ENCODE results near the gene TEF.

The TEF gene

GRCh38 chr22:41361716-41362310, 19.9 kb upstream of the TEF start:
- H3K9me3 Mint-ChIP-seq: no peaks in the 10 kb centered on the region
- peaks cover 3% of the 10 kb centered on the region for H3K4me1 Mint-ChIP-seq (ENCODE audit: low read depth)
- H3K27ac Mint-ChIP-seq: no peak overlapping the region
- H3K27me3 Mint-ChIP-seq: peaks cover 2% of the 10 kb centered on the region
- intact Hi-C loops (cut with micrococcal nuclease): no loop called here
- H3K4me3 Mint-ChIP-seq: no peak overlapping the region
- peaks cover 36% of the 10 kb centered on the region for H3K36me3 Mint-ChIP-seq (ENCODE audit: low read depth)

- Mint-ChIP-seq H3K4me1 (ENCODE audit: low read depth) (peaks cover 11% of the 10 kb centered on the region), H3K9me3 (no peaks in the 10 kb centered on the region), H3K27me3 (peaks cover 2% of the 10 kb centered on the region), H3K27ac (no peak overlapping the region), H3K4me3 (no peak overlapping the region), H3K36me3 (ENCODE audit: low read depth) (peaks cover 28% of the 10 kb centered on the region)
- intact Hi-C loops (cut with micrococcal nuclease): no loop called here
These were observed 19.1 kb upstream of the TEF start for GRCh38 chr22:41362615-41363014.

GRCh38 chr22:41364233-41364632, 17.5 kb upstream of the TEF start:
- peaks cover 2% of the 10 kb centered on the region for H3K27me3 Mint-ChIP-seq
- intact Hi-C loops (cut with micrococcal nuclease): no loop called here
- H3K9me3 Mint-ChIP-seq: no peaks in the 10 kb centered on the region
- H3K4me3 Mint-ChIP-seq: no peak overlapping the region
- H3K36me3 Mint-ChIP-seq (ENCODE audit: low read depth): peaks cover 12% of the 10 kb centered on the region
- no peak overlapping the region for H3K27ac Mint-ChIP-seq
- H3K4me1 Mint-ChIP-seq (ENCODE audit: low read depth): peaks cover 17% of the 10 kb centered on the region

GRCh38 chr22:41364955-41365354, 16.8 kb upstream of the TEF start:
- Mint-ChIP-seq H3K4me1 (ENCODE audit: low read depth) (peaks cover 17% of the 10 kb centered on the region), H3K27me3 (peaks cover 2% of the 10 kb centered on the region), H3K9me3 (no peaks in the 10 kb centered on the region), H3K36me3 (ENCODE audit: low read depth) (peaks cover 5% of the 10 kb centered on the region), H3K4me3 (no peak overlapping the region), H3K27ac (no peak overlapping the region)
- intact Hi-C loops (cut with micrococcal nuclease): no loop called here

GRCh38 chr22:41365425-41365824, 16.3 kb upstream of the TEF start:
- Mint-ChIP-seq H3K9me3 (no peaks in the 10 kb centered on the region), H3K27me3 (peaks cover 2% of the 10 kb centered on the region), H3K4me3 (no peak overlapping the region), H3K4me1 (ENCODE audit: low read depth) (peaks cover 17% of the 10 kb centered on the region), H3K27ac (no peak overlapping the region), H3K36me3 (ENCODE audit: low read depth) (no peaks in the 10 kb centered on the region)
- intact Hi-C loops (cut with micrococcal nuclease): no loop called here

- intact Hi-C loops (cut with micrococcal nuclease): no loop called here
- H3K36me3 Mint-ChIP-seq (ENCODE audit: low read depth): no peaks in the 10 kb centered on the region
- peaks cover 3% of the 10 kb centered on the region for H3K27me3 Mint-ChIP-seq
- peak overlapping the region; percentile 7 for H3K27ac Mint-ChIP-seq
- H3K4me1 Mint-ChIP-seq (ENCODE audit: low read depth): peaks cover 17% of the 10 kb centered on the region
- no peaks in the 10 kb centered on the region for H3K9me3 Mint-ChIP-seq
- peak overlapping the region; percentile 44 for H3K4me3 Mint-ChIP-seq
These were observed 15.3 kb upstream of the TEF start for GRCh38 chr22:41366323-41367029.

GRCh38 chr22:41367039-41367679, 14.6 kb upstream of the TEF start:
- intact Hi-C loops (cut with micrococcal nuclease): no loop called here
- peaks cover 17% of the 10 kb centered on the region for H3K4me1 Mint-ChIP-seq (ENCODE audit: low read depth)
- no peaks in the 10 kb centered on the region for H3K9me3 Mint-ChIP-seq
- H3K27me3 Mint-ChIP-seq: peaks cover 3% of the 10 kb centered on the region
- peak overlapping the region; percentile 44 for H3K4me3 Mint-ChIP-seq
- no peaks in the 10 kb centered on the region for H3K36me3 Mint-ChIP-seq (ENCODE audit: low read depth)
- peak overlapping the region; percentile 7 for H3K27ac Mint-ChIP-seq

GRCh38 chr22:41367680-41368542, 13.8 kb upstream of the TEF start:
- peak overlapping the region; percentile 44 for H3K4me3 Mint-ChIP-seq
- H3K27me3 Mint-ChIP-seq: peaks cover 3% of the 10 kb centered on the region
- peak overlapping the region; percentile 7 for H3K27ac Mint-ChIP-seq
- no peaks in the 10 kb centered on the region for H3K36me3 Mint-ChIP-seq (ENCODE audit: low read depth)
- no peaks in the 10 kb centered on the region for H3K9me3 Mint-ChIP-seq
- H3K4me1 Mint-ChIP-seq (ENCODE audit: low read depth): peaks cover 17% of the 10 kb centered on the region
- intact Hi-C loops (cut with micrococcal nuclease): no loop called here

- Mint-ChIP-seq H3K27me3 (peaks cover 3% of the 10 kb centered on the region), H3K36me3 (ENCODE audit: low read depth) (no peaks in the 10 kb centered on the region), H3K4me1 (ENCODE audit: low read depth) (peaks cover 17% of the 10 kb centered on the region), H3K27ac (no peak overlapping the region), H3K9me3 (no peaks in the 10 kb centered on the region), H3K4me3 (no peak overlapping the region)
- intact Hi-C loops (cut with micrococcal nuclease): no loop called here
These were observed 13.0 kb upstream of the TEF start for GRCh38 chr22:41368543-41369423.

- Mint-ChIP-seq H3K27me3 (peaks cover 3% of the 10 kb centered on the region), H3K27ac (no peak overlapping the region), H3K9me3 (no peaks in the 10 kb centered on the region), H3K4me1 (ENCODE audit: low read depth) (peaks cover 17% of the 10 kb centered on the region), H3K4me3 (no peak overlapping the region), H3K36me3 (ENCODE audit: low read depth) (no peaks in the 10 kb centered on the region)
- intact Hi-C loops (cut with micrococcal nuclease): no loop called here
These were observed 12.4 kb upstream of the TEF start for GRCh38 chr22:41369424-41369745.

GRCh38 chr22:41369837-41370236, 11.9 kb upstream of the TEF start:
- H3K4me3 Mint-ChIP-seq: no peak overlapping the region
- no peak overlapping the region for H3K27ac Mint-ChIP-seq
- no peaks in the 10 kb centered on the region for H3K36me3 Mint-ChIP-seq (ENCODE audit: low read depth)
- H3K9me3 Mint-ChIP-seq: no peaks in the 10 kb centered on the region
- peaks cover 17% of the 10 kb centered on the region for H3K4me1 Mint-ChIP-seq (ENCODE audit: low read depth)
- intact Hi-C loops (cut with micrococcal nuclease): no loop called here
- H3K27me3 Mint-ChIP-seq: peaks cover 3% of the 10 kb centered on the region

- no peaks in the 10 kb centered on the region for H3K9me3 Mint-ChIP-seq
- peaks cover 6% of the 10 kb centered on the region for H3K27me3 Mint-ChIP-seq
- peaks cover 23% of the 10 kb centered on the region for H3K4me1 Mint-ChIP-seq (ENCODE audit: low read depth)
- H3K36me3 Mint-ChIP-seq (ENCODE audit: low read depth): peaks cover 6% of the 10 kb centered on the region
- intact Hi-C loops (cut with micrococcal nuclease): no loop called here
- H3K4me3 Mint-ChIP-seq: no peak overlapping the region
- no peak overlapping the region for H3K27ac Mint-ChIP-seq
These were observed 3.9 kb upstream of the TEF start for GRCh38 chr22:41377846-41378245.

- Mint-ChIP-seq H3K4me1 (ENCODE audit: low read depth) (peaks cover 37% of the 10 kb centered on the region), H3K9me3 (no peaks in the 10 kb centered on the region), H3K27ac (peak overlapping the region; percentile 98), H3K36me3 (ENCODE audit: low read depth) (peaks cover 6% of the 10 kb centered on the region), H3K27me3 (peaks cover 7% of the 10 kb centered on the region), H3K4me3 (peak overlapping the region; percentile 91)
- intact Hi-C loops (cut with micrococcal nuclease): loop anchor here (5.0 kb wide), 1 partner anchor 94 kb away; the partner anchor contains the start of gene RANGAP1
These were observed 781 bp upstream of the TEF start for GRCh38 chr22:41380993-41381328.

Data from dendritic cell treated with granulocyte-macrophage colony-stimulating factor and Interleukin-4, amounts not matched to agents 40 ng/mL and 50 ng/mL, for 4 days (primary cell).